Measurements from ENCODE around the gene PNCK.
"Not testable (repeated sequence)": the region's sequence is repeated elsewhere in the genome, so short reads cannot be mapped to it uniquely, and the experiment has no call there.

GRCh38 chrX:153704631-153705402 lies 31.2 kb upstream of the PNCK start:
- TF ChIP-seq, protein P1, sequence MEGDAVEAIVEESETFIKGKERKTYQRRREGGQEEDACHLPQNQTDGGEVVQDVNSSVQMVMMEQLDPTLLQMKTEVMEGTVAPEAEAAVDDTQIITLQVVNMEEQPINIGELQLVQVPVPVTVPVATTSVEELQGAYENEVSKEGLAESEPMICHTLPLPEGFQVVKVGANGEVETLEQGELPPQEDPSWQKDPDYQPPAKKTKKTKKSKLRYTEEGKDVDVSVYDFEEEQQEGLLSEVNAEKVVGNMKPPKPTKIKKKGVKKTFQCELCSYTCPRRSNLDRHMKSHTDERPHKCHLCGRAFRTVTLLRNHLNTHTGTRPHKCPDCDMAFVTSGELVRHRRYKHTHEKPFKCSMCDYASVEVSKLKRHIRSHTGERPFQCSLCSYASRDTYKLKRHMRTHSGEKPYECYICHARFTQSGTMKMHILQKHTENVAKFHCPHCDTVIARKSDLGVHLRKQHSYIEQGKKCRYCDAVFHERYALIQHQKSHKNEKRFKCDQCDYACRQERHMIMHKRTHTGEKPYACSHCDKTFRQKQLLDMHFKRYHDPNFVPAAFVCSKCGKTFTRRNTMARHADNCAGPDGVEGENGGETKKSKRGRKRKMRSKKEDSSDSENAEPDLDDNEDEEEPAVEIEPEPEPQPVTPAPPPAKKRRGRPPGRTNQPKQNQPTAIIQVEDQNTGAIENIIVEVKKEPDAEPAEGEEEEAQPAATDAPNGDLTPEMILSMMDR (conservative IDR thresholded peaks at IDR 0.05 in 1 of 2, IDR thresholded peaks at IDR 0.05 in 1 of 2; ENCODE audit: extremely low read depth in 1 of 2, insufficient read depth in 1 of 2, low read depth in 1 of 2, low read length in 2 of 2), result not testable (repeated sequence)
- not testable (repeated sequence) for TF ChIP-seq EZH2 (IDR thresholded peaks at IDR 0.05; ENCODE audit: borderline replicate concordance, low read length)

Measured in mammary epithelial cell (primary cell).